GM21737 (cell line): ENCODE data around the gene FBXL7.

Experiments used
- ATAC-seq: cut with Tn5 transposase; IDR thresholded peaks from one replicate; pipeline ENCODE4 v1.9.1; 2021; ENCODE audit warnings: mild to moderate bottlenecking, moderate library complexity; ENCODE audit not compliant: unreplicated experiment

The FBXL7 gene

DNA sequence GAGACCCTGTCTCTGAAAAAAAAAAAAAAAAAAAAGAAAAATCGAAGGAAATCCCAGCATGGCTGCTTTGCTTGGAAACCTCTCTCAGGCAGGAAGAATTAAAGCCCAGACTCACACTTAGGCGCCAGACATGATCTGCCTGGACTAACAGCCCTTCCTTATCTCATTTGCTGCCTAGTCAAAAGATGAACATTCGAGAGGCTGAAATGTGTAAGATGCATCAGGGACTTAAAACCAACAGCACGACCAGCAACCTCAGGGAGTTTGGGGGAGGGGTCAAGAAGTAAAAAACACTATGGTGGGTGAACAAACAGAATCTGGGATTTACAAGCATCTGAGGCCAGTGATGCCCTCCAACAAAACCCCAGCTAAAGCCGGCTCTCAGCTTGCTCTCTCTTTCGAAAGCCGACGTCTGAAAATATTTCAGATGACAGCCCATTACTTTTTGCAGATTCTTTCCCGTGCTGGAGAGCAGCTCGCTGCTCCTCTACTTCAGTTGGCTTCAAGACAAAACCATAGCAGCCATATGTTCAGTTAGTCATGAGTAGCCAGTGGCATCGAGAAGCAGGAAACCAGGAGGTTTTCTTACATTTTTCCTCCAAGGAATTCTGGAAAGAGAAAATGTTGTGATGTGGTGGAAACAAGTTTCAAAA is 429.8 kb downstream of the FBXL7 start:
- no peak for ATAC-seq

DNA sequence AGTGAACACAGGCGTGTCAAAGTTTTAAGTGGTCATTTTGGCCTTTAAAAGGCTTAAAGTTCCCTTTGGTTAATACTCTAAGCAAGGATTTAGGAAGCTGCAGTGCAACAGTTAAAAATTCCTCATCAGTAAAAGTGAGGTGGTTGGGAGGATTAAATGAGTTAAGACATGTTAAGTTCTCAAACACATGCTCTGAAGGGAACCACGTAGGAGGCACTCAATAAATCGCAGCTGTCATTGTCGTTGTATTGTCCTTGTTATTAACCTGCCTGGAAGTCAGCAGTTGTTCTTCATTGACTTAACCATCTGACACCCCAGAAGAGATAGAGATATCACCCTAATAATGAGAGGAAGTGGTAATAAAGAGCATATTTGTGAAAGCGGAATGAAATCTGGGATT is 432.1 kb downstream of the FBXL7 start:
- no peak for ATAC-seq

DNA sequence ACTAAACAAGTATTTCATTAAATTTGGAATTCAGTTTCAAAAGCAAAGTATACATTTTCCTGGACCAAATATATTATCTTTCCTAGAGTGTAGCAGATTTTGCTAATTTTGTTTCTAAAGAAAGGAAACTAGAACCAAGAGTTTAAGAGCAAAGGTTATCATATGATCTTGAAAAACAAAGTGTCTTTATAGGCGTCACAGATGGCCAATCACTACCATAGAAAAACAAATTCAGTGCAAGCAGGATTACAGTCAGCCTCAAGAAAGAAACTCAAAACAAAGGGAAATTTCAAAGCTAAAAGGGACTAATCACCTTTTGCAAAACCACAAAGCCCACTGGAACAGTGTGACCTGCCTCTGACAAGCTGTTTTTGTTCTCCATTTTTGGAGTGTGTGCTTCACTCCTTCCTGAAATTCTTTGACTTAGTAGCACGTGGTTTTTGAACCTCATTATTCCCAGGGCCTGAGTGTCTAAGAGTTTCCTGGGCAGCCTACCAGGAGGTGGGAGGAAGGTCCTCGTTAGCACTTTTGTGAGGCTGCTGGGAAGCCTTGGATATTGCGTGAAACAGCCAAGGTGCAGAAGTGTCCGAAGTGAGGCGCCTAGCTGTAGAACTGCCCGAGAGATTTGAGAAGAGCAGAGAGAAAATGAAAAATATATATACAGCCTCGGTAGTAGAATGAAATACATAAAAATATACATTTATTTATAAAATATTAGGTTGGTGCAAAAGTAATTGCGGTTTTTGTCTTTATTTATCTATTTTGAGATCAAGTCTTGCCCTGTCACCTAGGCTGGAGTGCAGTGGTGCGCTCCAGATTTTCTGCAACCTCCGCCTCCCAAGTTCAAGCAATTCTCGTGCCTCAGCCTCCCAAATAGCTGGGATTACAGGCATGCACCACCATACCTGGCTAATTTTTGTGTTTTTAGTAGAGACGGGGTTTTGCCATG is 433.6 kb downstream of the FBXL7 start:
- ATAC-seq, result no peak

DNA sequence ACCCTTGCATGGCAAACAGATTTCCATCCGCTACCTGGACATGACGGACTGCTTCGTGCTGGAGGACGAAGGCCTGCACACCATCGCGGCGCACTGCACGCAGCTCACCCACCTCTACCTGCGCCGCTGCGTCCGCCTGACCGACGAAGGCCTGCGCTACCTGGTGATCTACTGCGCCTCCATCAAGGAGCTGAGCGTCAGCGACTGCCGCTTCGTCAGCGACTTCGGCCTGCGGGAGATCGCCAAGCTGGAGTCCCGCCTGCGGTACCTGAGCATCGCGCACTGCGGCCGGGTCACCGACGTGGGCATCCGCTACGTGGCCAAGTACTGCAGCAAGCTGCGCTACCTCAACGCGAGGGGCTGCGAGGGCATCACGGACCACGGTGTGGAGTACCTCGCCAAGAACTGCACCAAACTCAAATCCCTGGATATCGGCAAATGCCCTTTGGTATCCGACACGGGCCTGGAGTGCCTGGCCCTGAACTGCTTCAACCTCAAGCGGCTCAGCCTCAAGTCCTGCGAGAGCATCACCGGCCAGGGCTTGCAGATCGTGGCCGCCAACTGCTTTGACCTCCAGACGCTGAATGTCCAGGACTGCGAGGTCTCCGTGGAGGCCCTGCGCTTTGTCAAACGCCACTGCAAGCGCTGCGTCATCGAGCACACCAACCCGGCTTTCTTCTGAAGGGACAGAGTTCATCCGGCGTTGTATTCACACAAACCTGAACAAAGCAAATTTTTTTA is 436.7 kb downstream of the FBXL7 start:
- no peak for ATAC-seq

DNA sequence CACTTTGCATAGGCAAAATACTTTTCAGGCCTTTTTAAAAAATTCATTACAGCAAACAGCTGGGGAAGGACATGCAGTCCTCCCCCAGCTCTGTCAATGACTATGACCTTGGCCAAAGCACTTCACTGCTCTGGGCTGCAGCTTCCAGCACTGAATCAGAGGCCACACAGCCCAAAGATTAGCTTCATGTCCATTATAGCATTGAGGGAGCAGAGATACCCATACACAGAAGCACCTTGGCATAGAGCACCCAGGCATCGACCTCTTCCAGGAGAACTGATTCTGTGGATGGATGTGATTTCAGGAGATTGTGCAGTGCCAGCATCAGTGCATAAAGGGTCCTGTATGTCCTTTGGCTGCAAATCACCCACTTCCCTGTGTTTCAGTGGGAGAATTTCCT is 437.7 kb downstream of the FBXL7 start:
- ATAC-seq, result no peak

GRCh38 chr5:15938186-15938585 is 438.2 kb downstream of the FBXL7 start:
- no peak for ATAC-seq

GRCh38 chr5:15938961-15939360 is 439.0 kb downstream of the FBXL7 start:
- ATAC-seq, result no peak

DNA sequence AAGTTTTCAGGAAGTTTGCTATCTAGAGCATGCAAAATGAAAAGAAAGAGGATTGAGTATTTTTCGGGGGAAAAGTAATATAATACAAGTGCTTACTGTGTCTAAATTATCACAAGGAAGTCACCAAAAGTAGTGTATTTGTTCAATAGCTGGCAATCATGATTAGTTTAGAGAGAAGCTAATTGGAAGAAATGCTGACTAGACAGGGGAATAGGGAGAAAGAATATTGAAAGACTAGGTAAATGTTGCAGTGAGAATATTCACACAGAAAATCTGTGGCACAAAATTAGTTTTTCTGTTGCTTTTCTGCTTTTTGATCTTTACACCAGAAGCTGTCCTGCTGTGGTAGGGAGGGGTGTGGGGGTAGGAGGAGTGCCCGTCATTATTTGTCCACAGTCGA is 440.9 kb downstream of the FBXL7 start:
- no peak for ATAC-seq

DNA sequence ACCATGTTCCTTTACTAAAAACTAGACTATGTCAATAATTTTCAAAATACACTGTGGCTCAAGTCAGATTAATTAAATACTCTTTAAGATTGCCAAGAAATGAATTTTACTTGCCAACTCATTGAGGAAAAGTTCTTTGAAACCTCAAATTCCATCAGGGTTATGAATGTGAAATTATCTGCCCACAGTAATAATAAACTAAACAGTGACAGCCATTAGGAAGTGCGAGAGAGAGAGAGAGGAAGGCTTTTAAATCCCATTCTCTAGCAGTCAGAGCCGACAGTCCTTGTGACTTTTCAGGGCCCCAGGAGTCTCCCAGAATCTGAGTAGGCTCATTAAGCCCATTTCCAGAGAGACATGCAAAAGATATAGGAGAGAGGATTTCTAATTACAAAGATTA is 443.5 kb downstream of the FBXL7 start:
- ATAC-seq, result no peak

- ATAC-seq, result no peak
Observed at GRCh38 chr5:15946026-15946425, 446.0 kb downstream of the FBXL7 start.

DNA sequence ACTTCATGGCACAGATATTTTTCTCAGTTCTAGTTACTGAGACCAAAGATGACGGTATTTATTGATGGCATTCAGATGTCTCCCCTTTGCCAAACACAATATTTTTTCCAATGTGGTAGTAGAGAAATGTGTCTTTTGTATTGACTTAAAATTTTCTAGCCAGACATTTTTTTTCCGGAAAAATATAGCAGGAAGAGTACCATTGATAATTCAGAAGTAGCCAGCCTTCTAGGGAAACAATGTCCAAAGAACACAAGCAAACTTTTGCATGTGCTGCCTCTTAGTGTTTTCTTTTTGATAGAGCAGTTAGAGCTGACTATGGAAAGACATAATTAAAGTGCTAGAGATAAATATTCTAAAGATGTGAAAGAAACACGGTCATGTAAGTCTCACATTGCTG is 448.2 kb downstream of the FBXL7 start:
- no peak for ATAC-seq

DNA sequence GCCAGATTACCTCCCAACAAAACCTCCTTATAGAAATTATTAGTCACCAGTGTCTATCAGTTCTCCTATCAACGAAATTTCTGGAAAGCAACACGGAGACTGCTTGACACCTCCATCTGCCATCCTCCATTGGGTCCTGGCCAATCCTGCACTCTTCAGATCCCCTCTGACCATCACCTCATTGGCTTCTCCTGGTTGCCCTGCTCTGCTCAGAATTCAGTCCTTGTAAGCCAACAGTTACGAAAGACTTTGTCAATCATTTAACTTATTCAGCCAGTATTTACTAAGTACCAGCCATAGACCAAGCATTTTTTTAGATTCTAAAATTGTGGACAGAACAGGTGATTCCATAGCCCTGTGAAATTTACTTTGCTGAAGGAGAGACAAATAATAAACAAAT is 451.1 kb downstream of the FBXL7 start:
- no peak for ATAC-seq

GRCh38 chr5:15951550-15951949 is 451.6 kb downstream of the FBXL7 start:
- no peak for ATAC-seq

DNA sequence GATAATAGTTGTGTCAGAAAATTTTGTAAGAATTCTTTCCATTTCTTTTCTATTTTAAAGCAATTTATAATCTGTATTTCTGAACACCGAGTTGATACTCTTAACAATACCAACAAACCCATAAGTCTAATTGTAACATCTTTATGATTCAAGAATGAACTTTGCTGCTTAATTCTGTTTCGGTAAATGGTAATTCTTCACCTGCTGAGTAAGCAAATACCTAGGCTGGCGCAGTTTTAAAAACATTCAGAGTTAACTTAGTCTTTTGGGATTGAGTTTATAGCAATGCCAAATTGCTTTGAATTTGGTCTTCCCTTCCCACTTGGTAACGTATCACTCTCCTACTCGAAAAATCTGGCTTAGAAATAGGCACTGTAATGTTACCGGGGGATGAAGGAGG is 456.6 kb downstream of the FBXL7 start:
- ATAC-seq, result no peak

GRCh38 chr5:15957124-15957523 is 457.1 kb downstream of the FBXL7 start:
- ATAC-seq, result no peak

DNA sequence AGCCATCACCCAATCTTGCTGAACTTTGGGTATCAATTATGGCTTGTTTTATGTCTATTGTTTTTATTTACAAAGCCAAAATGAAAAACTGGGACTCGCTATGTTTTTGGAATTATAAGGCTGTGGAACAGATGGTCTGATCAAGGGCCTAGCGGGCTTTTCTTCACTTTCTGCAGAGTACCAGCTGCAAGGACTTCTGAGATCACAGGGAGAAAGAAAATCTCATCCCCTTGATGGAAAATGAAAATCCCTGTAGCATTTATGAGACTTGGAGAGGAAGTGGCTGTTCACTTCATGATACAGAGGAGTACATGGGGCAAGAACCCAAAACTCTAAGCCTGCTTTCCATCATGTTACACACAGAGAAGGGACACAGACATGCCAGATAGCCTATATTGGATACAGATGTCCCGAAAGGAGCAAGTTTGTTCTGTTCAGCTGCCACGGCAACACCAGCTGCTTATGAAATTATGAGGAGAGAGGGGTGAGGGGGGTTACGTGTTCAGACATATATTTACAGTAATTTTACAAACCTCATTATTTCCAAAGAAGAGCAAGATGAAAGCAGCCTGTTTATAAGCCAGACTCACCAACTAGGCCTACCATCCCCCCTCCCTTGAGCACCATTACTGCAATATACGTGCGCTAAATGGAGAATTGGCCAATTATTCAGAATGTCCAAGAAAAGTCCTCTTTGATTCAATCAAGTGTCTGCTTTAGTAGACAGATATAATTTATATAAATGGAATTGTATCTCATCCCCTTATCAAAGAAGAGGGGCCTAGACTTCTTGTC is 459.6 kb downstream of the FBXL7 start:
- ATAC-seq, result no peak

- ATAC-seq, result no peak
Observed at GRCh38 chr5:15966066-15966640, 466.2 kb downstream of the FBXL7 start.

- ATAC-seq, result no peak
Observed at GRCh38 chr5:15966651-15967050, 466.7 kb downstream of the FBXL7 start.

- ATAC-seq, result no peak
Observed at GRCh38 chr5:15968993-15969392, 469.0 kb downstream of the FBXL7 start.

DNA sequence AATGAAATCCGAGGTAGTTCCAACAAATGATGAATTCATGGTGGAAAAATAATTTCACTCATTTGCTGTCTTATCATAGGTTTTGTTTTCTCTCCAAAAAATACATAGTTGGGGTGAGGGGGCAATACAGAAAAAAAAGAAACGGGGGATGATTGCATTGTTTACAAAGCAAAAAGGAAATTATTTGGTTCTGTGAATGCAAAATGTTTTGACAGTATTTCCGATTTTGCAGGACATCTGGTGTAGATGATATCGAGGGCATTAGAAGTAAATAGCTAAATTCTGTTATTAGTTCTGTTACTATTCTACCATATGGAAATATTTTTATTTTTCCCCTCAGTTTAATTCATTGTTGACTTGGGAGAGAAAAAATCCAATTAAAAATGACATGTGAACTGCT is 477.9 kb downstream of the FBXL7 start:
- ATAC-seq, result no peak
